HEK293T (cell line): ENCODE data around the gene TMA7.

Source experiments
- BHLHE40 ChIP-seq: fragments of 450-650 bp; IDR thresholded peaks from 2 replicates; pipeline ENCODE4 v1.6.1; 2016; ENCODE audit warnings: mild to moderate bottlenecking, moderate library complexity, borderline replicate concordance
- FOXA1 ChIP-seq: fragments of 450-650 bp; IDR thresholded peaks from 2 replicates; pipeline ENCODE4 v1.6.1; 2016; ENCODE audit warnings: mild to moderate bottlenecking
- FOXM1 ChIP-seq: fragments of 450-650 bp; IDR thresholded peaks from 2 replicates; pipeline ENCODE4 v1.6.1; 2017; ENCODE audit warnings: mild to moderate bottlenecking, borderline replicate concordance
- HDGF ChIP-seq: fragments of 450-650 bp; IDR thresholded peaks from 2 replicates; pipeline ENCODE4 v1.6.1; 2017; ENCODE audit warnings: antibody characterized with exemption, borderline replicate concordance
- LEF1 ChIP-seq: fragments of 450-650 bp; IDR thresholded peaks from 2 replicates; pipeline ENCODE4 v1.6.1; 2017; ENCODE audit warnings: mild to moderate bottlenecking, borderline replicate concordance
- SP1 ChIP-seq: fragments of 450-650 bp; IDR thresholded peaks from 2 replicates; pipeline ENCODE4 v1.6.1; 2017
- SUZ12 ChIP-seq: fragments of 450-650 bp; IDR thresholded peaks from 2 replicates; pipeline ENCODE4 v1.6.1; 2016; ENCODE audit warnings: mild to moderate bottlenecking
- TARDBP ChIP-seq: fragments of 450-650 bp; IDR thresholded peaks from 2 replicates; pipeline ENCODE4 v1.6.1; 2016

DNA sequence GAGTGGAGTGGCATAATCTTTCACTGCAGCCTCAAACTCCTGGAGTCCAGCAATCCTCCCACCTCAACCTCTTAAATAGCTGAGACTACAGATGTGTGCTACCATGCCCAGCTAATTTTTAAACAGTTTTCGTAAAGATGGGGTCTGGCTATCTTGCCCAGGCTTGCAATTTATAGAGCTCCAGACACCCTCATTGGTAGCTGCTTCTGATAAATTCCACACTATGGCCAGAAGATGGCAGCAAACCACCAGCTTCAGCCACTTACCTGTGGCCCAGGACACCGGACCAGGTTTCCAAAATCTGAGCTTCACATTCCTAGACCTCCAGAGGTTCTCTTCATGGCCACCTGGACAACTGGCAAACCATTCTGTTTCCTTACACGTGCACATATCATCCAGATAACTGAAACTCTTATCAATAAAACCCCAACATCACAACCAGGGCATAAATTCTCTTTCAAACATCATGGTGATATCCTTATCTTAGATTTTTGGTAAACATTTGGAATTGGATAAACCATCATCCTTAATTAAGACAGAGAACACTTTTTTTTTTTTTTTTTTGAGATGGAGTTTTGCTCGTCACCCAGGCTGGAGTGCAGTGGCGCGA lies 39.1 kb upstream of the TMA7 start:
- no peak for TF ChIP-seq HDGF
- no peak for TF ChIP-seq LEF1
- no peak for TF ChIP-seq FOXA1
- no peak for TF ChIP-seq TARDBP
- no peak for TF ChIP-seq BHLHE40
- TF ChIP-seq FOXM1 = no peak
- no peak for TF ChIP-seq SP1
- TF ChIP-seq SUZ12 = no peak
